Upper lobe of left lung (tissue), 4 donors: Measurements from ENCODE around the gene NKD2.

ENCODE experiments used
- POLR2A ChIP-seq, 4 donors: fragments of 450-650 bp; IDR thresholded peaks; one replicate each; pipeline ENCODE4 v1.5.1; 2016 to 2017; ENCODE audit warnings: antibody characterized with exemption in 4 of 4, mild to moderate bottlenecking in 2 of 4
- TF ChIP-seq, protein P1 (sequence below), 6 experiments: fragments of 450-650 bp in 4 of 6; fragments of 200-600 bp in 2 of 6; sonication (generic) in 2 of 6; IDR thresholded peaks; one replicate each; pipeline ENCODE4 v1.5.1; 2016 to 2019; ENCODE audit warnings: antibody characterized with exemption in 6 of 6

DNA sequence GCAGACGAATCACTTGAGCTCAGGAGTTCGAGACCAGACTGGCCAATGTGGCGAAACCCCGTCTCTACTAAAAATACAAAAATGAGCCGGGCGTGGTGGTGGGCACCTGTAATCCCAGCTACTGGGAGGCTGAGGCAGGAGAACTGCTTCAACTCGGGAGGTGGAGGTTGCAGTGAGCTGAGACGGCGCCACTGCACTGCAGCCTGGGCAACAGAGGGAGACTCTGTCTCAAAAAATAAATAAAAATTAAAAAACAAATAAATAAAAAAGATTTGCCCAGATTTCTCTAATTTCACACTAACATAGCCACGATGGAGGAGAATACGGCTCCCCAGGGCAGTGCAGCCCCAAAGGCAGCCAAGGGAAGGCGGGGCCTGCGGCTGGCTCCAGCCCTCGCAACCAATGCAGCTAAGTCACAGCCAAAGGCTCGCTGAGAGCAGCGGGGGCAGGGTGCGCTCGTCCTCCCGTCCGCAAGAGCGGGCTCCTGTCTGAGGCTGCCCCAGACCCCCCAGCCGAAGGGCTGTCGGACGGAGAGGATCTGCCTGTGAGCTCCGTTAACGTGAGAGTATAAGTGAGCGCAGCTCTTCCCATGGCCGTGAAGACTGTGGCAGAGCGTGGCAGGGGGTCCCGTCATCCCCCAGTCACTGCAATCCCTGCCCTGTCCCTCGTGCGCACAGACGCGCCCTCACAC is 59.7 kb downstream of the NKD2 start:
- TF ChIP-seq, protein P1, sequence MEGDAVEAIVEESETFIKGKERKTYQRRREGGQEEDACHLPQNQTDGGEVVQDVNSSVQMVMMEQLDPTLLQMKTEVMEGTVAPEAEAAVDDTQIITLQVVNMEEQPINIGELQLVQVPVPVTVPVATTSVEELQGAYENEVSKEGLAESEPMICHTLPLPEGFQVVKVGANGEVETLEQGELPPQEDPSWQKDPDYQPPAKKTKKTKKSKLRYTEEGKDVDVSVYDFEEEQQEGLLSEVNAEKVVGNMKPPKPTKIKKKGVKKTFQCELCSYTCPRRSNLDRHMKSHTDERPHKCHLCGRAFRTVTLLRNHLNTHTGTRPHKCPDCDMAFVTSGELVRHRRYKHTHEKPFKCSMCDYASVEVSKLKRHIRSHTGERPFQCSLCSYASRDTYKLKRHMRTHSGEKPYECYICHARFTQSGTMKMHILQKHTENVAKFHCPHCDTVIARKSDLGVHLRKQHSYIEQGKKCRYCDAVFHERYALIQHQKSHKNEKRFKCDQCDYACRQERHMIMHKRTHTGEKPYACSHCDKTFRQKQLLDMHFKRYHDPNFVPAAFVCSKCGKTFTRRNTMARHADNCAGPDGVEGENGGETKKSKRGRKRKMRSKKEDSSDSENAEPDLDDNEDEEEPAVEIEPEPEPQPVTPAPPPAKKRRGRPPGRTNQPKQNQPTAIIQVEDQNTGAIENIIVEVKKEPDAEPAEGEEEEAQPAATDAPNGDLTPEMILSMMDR (IDR thresholded peaks at IDR 0.05) = no peak
- no peak for TF ChIP-seq POLR2A (IDR thresholded peaks at IDR 0.05)
